ENCODE results near the gene DCC.
"Not testable (repeated sequence)": the region's sequence is repeated elsewhere in the genome, so short reads cannot be mapped to it uniquely, and the experiment has no call there.

Gene DCC

DNA sequence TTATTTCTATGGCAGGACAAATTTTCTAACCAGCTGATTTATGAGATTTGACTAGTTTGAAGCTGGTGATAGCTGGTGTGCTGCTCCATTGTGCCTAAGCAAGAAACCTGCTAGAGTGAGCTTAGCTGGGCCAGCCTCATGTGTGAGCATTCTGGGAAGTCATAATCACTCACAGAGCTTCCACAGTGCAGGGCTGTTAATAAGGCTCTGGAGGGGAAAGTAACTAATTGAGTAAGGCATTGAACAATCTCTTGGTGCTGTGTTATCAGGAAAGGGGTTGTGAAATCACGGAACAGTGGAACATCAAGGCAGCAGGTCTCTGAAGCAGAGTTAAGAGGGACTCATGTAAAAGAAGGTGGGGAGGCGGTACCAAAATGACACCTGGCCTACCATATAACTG lies 1111.9 kb downstream of the DCC start:
- DNase-seq, result no peak

DNA sequence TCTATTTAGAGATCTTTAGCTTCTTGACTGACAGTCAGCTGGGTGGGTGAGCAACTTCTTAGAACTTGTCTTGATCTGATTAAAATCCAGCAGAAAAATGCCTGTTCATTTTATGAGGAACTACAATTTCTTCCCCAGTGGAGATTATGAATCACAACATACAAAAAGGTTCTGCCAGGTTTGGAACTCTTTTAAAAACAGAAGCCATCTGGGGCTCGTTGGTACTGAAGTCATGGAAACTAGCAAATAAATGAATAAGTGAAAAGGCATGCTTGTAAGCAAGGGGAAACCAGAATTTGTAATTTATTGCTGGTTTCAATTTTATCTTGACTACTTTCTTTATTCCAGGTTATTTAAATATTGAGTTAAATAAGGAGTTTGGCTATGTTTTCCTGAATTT lies 1117.1 kb downstream of the DCC start:
- DNase-seq, result no peak

DNA sequence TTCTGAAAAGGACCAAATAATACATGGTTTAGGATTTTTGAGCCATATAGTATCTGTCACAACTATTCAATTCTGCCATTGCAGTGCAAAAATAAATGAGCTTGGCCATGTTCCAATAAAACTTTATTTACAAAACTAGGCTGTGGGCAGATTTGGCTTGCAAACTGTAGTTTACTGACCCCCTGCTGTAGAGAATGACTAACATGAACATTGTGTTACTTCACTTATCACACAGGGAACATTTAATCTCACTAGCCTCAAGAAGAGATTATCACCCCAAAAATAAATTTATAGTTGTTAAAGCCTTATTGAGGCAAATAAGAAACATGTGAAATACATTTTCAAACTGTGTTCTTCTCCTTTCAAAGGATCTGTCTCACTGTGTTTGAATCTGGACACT lies 1118.3 kb downstream of the DCC start:
- no peak for DNase-seq

DNA sequence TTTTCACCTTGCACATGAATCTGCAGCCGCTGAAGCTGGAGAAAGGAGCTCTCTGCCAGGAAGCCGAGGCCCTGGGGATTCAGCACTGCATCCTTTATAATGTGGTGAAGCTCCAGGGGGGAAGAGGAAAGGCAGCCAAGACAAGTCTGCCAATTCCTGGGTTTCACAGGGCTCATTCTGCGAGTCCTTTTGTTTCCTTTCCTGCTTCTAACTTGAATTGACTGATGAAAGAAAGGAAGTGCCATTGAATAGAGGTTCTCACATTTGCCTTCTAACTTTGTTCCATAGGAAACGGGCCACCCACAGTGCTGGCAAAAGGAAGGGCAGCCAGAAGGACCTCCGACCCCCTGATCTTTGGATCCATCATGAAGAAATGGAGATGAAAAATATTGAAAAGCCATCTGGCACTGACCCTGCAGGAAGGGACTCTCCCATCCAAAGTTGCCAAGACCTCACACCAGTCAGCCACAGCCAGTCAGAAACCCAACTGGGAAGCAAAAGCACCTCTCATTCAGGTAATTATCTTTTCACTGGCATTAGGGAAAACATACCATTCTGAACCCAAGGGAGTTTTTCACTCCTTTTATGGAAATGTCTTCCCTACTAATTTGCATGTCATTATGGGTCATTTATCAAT lies 1119.1 kb downstream of the DCC start:
- no peak for DNase-seq

DNA sequence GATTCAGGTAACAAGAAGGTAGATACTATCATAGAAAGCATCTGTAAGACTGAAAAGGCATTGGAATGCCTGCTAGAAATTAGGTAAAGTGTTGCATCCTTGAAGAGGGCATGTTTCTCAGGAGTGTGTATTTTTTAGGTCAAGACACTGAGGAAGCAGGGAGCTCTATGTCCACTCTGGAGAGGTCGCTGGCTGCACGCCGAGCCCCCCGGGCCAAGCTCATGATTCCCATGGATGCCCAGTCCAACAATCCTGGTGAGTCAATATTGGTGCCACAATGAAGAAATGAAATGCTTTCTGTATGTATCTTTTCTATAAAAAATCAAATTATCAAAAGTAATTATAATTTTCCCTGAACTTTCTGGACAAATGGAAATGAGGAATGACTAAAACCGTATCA lies 1127.8 kb downstream of the DCC start:
- no peak for DNase-seq

DNA sequence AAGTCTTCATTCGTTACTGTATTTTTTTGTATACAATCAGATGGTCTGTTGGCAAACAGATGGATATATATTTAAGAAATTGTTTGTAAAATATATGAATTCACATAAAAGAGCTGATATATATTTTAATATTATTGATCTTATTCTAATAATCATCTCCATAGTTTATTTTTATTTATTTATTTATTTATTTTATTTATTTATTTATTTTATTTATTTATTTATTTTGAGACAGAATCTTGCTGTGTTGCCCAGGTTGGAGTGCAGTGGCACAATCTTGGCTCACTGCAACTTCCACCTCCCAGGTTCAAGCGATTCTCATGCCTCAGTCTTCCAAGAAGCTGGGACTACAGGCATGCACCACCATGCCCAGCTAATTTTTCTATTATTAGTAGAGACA lies 1128.2 kb downstream of the DCC start:
- not testable (repeated sequence) for DNase-seq

DNA sequence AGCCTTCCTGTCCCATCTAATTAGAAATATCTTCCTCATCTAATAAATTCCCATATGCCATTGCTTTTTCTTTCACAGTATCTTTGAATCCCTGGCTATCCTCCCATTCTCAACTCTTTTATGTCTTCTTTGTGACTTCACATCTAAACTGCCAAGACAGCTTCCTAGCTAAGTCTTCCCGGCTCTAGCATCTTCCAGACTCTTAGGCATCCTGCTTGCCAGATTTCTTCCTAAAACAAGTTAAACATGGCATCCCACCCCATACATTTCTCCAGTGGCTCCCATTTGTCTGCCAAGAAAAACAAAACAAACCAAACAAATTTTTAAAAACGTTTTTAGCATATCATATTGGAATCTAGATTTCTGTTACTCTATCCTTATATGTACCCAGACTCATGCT lies 1132.5 kb downstream of the DCC start:
- no peak for DNase-seq

DNA sequence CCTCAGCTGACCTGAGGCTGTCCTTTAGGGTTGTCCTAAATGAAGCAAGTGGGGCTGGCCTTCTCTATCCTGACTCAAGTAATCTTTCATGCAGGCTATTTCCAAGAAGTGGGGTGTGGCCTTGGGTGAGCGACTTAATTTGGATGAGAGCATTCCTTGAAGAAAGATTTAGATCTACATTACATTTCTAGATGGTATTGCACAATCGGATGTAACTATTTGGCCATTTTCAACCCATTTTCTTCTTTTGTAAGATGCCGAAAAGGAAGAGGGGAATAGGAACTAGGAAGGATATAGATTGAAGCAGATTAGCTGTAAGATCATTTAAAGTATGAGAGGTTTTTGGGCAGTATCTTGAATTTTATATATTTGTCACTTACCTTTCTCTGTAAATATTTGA lies 1138.2 kb downstream of the DCC start:
- DNase-seq, result no peak

DNA sequence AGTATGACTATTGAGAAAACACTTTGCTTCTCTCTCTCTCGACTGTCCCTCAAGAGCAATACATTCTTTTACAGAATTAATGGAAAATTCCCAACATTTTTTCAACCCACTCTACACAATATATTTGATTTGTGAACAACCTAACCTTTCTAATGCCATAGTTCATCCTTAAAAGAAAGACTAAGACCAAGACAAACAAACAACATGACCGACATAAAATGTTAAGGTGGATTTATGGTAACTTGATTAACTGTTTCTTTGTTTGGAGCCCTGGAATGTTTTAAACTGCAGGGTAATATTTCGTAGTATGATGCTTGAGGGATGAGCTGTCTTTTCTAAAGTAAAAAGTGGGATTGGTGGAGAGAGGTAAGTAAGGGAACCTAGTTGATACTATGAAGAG lies 1146.3 kb downstream of the DCC start:
- no peak for DNase-seq

DNA sequence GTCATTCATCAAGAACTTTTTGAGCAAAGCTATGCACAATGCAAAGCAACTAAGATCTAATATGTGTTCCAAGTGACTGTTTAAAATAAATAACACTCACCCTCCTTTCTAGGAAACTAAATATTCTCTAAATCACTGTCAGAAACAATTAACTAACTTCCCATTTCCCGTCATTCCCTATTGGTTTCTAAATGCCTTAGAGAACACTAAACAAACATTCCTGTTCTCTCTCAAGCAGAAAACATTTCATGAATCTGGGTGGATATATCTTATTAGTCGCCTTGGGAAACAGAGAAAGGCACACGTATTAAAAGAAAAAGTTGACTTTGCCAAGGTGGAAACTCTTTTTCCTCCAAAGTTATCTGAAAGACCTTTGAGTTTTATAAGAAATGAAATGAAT lies 1149.3 kb downstream of the DCC start:
- no peak for DNase-seq

DNA sequence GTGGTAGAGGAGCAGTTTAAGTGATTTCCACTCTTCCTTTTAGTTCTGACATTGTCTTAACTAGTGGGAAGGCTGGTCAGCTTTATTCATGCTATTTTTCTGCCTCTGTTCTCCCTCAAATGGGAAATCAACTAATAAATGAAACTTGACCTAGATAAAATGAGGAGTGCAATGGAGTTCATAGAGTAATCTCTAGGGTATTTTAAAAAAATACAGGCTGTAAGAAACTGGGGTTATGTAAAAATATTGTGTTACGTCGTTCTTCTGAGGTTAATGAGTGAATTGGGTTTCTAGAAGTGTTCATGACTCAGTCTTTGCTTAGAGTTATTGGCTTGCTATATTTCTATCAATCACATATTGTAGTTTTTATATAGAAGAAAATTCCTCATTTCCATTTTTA lies 1150.0 kb downstream of the DCC start:
- no peak for DNase-seq

DNA sequence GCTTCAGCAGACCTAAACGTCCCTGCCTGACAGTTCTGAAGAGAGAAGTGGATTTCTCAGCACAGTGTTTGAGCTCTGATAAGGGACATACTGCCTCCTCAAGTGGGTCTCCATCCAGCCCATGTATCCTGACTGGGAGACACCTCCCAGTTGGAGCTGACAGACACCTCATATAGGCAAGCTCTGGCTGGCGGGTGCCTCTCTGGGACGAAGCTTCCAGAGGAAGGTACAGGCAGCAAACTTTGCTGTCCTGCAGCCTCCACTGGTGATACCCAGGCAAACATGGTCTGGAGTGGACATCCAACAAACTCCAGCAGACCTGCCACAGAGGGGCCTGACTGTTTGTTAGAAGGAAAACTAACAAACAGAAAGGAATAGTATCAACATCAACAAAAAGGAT lies 1156.0 kb downstream of the DCC start:
- no peak for DNase-seq

DNA sequence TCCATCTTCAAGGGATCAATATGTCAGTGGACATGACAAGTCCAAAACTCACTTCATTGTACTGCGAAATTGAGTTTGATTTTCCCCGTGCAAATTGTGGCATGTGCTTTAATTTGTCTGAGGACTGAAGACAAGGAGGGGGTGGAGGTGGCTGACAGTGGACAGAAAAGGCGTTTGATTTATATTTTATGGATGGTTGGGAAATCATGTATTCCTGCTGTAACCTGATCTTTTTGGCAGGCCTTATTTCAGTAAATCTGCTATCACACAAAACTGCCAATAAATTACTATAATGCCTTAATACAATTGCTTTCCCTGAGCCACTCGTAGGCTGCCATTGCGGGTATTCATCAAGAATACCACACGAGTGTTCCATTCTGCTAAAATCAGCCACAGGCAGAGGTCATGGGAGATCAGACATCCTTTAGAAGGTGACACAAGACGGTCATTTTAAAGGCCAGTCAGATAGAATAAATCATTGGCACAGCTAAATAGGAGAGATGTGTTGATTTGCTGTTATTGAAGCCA lies 1164.0 kb downstream of the DCC start:
- no peak for DNase-seq

DNA sequence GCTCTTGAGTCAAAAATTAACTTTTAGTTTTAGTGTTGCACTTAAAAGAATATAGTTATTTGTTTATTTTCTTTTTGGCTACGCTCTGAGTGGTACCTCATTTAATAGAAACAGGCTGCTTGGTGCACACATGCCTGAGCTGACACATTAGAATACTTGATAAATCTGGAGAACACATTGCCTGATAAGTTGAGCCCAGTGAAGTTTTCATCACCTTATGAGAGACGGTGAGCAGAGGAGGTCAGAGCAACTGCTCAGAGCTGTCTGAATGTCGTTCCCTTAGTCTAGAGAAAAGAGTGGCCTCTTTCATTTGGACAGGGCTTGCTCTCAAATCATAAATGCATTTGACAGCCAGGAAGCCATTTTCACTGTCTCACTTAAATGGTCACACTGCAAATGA lies 1168.5 kb downstream of the DCC start:
- DNase-seq, result no peak

DNA sequence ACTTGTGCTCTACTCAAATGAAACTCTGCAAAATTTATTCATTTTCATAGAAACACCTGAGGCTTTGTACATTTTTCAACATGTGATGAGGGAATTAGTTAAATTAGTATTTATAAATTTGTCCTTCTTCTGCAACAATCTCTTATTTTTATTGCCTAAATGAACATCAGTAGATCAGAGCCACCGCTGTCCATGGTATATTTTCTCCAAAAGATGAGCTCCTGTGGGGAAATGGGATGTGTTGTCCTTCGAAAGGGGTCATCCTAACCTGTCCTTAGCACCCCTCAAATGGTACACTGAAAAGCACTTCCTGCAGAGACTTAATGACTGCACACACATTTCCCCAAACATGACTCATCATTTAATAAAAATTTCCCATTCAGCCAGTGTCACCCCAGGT lies 1169.9 kb downstream of the DCC start:
- DNase-seq, result no peak

DNA sequence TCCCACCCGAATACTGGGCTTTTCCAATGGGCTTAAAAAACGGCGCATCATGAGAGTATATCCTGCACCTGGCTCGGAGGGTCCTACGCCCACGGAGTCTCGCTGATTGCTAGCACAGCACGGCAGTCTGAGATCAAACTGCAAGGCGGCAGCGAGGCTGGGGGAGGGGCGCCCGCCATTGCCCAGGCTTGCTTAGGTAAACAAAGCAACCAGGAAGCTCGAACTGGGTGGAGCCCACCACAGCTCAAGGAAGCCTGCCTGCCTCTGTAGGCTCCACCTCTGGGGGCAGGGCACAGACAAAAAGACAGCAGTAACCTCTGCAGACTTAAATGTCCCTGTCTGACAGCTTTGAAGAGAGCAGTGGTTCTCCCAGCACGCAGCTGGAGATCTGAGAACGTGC lies 1171.7 kb downstream of the DCC start:
- not testable (repeated sequence) for DNase-seq

DNA sequence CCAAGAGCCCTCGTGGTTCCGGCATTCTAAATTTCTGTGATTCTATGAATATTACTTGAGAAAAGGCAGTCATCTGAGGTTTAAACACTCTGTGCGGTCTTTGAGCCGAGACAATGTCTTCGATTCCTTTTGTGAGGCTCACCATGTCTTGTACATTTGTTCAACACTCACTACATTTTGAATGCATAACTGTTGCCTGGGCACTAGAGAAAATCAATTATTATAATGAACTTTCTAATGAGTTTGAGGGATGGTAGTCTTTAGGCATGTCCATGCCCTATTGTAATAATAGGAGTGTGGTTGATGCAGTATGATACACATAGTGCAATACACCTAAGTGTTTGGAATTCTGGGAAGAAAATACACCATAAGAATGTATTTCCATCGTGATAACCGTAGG lies 1181.1 kb downstream of the DCC start:
- DNase-seq, result no peak

DNA sequence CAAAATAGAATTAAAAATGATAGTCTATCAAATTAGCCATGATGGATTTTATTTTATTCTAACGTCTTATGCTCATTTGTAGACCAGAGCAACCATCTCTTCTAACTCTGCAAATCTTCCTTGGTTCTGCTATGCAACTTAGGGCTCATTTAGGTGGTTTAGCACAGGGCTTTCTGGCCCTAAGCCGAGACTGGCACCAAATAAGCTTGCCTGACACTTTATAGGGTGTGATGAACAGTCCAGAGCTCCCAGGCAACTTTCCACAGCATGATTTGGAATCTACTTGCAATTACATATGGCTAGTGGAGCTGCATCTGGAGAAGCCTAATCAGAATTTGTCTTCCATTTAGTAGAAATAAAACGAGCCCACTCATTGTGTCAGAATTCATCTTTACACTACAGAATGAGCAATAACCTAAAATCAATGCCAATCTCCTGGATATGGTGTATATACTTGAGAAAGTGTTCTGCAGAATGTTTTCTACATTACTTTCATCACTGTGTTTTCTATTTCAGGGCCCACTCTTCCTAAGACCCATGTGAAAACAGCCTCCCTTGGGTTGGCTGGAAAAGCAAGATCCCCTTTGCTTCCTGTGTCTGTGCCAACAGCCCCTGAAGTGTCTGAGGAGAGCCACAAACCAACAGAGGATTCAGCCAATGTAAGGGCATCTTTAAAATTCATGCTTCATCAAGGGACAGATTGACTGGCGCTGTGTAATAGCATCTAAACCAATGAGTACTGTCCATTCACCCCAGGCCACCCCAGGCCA lies 1186.3 kb downstream of the DCC start:
- no peak for DNase-seq

DNA sequence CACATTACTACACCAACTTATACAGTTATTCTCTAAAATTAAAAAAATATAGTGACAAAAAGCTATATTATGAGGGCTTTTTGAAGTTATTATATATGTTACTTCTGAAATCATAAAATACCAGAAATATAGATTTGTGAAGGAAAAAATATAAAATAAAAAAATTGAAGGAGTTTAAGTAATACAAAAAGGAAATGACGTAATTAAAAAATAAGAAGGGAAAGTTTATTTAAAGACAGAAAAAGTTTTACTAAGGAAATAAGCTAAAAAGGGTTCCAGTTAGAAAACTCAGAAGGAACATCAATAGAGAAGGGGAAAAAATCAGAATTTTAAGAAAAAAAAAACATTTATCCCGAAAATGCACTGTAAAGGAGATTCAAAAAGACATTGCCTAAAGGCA lies 1187.4 kb downstream of the DCC start:
- no peak for DNase-seq

DNA sequence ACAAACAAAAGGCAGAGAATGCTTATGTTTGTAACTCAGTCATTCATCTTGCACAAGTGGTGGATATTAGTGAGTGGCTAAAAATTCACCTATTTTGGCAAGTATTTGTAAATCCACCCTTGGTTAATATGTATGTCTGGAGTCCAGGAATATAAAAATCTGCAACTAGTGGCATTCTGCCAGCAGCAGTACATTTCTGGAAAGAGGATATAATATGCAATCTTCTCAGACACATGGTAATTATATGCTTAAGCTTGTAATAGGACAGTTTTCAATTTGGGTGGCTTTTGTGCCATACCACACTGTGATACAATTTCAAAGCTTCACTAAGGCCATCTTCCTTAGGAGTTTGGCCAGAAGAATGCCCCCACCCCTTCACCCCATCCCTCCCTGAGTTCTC lies 1191.2 kb downstream of the DCC start:
- no peak for DNase-seq

DNA sequence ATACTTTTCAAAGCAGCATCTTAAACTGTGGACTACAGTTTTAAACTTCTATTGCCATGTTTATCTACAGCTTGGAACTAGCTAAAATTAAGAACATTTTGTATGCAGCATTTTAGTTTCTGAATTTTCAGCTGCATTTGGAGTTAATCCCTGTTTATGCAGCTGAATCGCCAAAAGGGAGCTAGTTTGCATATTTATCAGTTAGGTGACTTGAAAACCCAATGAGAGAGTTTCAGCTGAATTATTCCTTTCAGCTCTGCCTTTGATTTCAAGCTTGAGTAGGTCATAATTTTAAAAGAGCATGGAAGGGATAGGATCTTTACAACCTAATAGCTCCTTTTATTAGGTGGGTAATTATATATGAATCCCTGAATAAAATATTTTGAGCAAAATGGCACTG lies 1191.9 kb downstream of the DCC start:
- no peak for DNase-seq

DNA sequence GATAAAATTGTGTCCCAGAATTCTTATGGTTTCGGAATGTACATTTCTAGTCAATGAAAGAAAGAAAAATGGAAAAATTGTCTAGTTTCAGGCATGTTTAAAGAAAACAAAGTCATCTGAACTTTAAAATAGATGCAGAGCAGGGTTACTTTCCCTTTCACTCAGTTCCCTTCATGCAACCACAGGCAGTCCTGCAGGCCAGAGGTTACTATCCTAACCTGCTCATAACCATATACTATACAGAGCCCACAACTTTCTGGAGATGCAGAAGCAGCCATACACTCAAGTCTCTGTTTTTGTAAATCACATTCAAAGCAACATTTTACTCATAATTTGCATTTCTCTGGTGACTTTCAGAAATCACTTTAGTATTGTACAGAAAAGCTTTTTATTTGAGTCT lies 1194.2 kb downstream of the DCC start:
- DNase-seq, result no peak

DNA sequence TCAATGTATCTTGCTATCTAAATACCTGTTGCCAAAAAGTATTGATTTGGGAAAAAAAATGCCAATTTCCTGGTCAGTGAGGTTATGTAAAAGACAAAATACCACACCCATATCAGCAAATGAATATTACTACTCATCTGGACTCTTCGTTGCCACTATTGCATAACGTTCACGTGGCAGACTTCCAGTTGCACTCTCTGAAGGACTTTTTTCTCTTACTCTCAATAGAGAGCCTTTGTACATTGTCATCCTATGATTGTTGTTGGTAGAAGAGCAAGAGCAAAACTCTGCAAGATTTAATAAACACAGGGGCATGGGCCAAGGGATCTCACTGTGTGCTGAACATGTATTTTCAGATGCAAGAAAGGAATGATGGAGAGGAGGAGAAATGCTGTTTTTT lies 1194.7 kb downstream of the DCC start:
- DNase-seq, result no peak

DNA sequence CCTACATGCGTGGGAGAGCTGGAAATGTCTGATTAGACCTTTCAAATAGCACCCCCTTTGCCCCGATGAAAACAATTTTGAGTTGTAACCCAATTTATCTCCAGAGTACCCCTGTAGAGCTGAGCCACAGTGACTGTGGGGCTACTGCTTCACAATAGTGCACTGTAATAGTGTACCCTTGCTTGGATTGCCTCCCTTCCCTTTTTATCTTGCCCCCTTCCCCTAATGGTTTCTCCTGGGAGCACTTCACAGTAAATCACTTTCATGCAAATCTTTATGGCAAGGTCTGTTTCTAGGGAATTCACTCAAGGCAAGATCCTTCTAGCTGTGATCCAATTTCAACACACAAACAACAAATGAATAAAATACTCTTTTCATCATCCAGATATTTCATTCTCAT lies 1196.9 kb downstream of the DCC start:
- DNase-seq, result no peak

DNA sequence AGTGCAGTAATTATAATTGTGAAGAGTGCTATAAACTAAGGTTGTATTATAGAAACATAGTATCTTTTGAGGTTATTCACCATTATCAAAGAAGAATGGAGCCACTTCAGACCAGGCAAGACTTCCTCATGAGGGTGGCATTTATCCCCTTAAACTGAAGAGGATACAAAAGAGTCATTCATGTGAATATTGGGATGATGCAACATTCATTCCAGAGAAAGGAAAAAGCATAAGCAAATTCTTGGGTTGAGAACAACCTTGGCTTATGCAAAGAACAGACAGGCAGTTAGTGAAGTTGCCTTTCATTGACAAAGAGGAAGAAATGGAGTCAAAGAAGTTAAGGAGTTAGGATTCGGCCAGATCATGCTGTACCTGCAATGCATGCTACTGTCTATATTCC lies 1201.9 kb downstream of the DCC start:
- DNase-seq, result no peak

All from CD4-positive, alpha-beta T cell treated with Interleukin-4 for 1 hour (primary cell).